ENCODE results near the gene RAB37. TPM values are rescaled to one million over a fixed set of nuclear protein-coding genes. Genes with fewer than 3 reads are reported as not detected.

RAB37 gene
- polyA plus RNA-seq, 1 of the 3 experiments (the other 2 are of a cell fraction): 0.25 TPM

DNA sequence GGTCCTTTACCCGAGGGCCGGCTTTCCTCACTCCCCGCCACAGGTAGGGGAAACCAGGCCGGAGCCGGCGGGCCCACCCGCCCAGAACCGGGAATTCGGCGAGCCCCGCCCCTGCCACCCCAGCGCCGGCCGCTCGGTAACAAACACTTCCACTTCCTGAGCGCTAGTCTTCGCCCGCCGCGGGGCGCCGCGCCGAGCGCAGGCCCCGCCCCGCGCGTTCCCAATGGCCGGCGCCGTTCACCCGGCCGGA lies 11.1 kb downstream of the RAB37 start:
- peak overlapping the region; percentile 99 for H3K4me2 ChIP-seq
- no peaks in the 10 kb centered on the region for H4K20me1 ChIP-seq (ENCODE audit: insufficient read depth)
- peaks cover 0 to 29% of the 10 kb centered on the region in 2 experiments; a peak in 1 of 4 replicates for H3K4me1 ChIP-seq (ENCODE audit: control insufficient read depth in 1 of 2, insufficient read depth in 2 of 2, low read depth in 1 of 2, low read length in 1 of 2)
- ChIA-PET POLR2A (interaction anchor here (0.6 to 2.4 kb wide), 2 partner anchors 28 to 82 kb away, joined by 3 to 6 read pairs; partner anchors contain the start of gene NAT9), CTCF (interaction anchor here (1.1 to 21.6 kb wide), 7 partner anchors 12 to 115 kb away, joined by 3 to 1361 read pairs (median 53); partner anchors contain the start of genes GRIN2C, NAT9 and RAB37)
- H3K79me2 ChIP-seq (ENCODE audit: insufficient read depth): peaks cover 16% of the 10 kb centered on the region
- H3K9me3 ChIP-seq: no peaks in the 10 kb centered on the region
- H3K27me3 ChIP-seq (ENCODE audit: insufficient read depth): no peaks in the 10 kb centered on the region
- H3K27ac ChIP-seq (ENCODE audit: low read depth in 2 of 2, low read length in 1 of 2): peak overlapping the region in 1 of 2 experiments; percentile 18; a peak in 1 of 4 replicates
- H3F3A ChIP-seq (replicated peaks; ENCODE audit: insufficient read depth): peaks cover 14% of the 10 kb centered on the region
- H2AFZ ChIP-seq (ENCODE audit: low read depth): peak overlapping the region; percentile 89
- TF ChIP-seq EP300 (IDR thresholded peaks at IDR 0.05; ENCODE audit: borderline replicate concordance in 1 of 2, low read depth in 1 of 2, low read length in 1 of 2) (0 out of 4 replicates have a peak, but pooled peaks of 1 of the 2 experiments have one; percentile 11), NFIC (IDR thresholded peaks at IDR 0.05; ENCODE audit: borderline replicate concordance) (no peak), FOXJ3 (CRISPR knock-in tag; IDR thresholded peaks at IDR 0.05) (no peak), JUND (IDR thresholded peaks at IDR 0.05) (no peak), CHD2 (IDR thresholded peaks at IDR 0.05; ENCODE audit: low read length, partially characterized antibody) (no peak), RAD21 (IDR thresholded peaks at IDR 0.05; ENCODE audit: low read length) (no peak), RFX5 (IDR thresholded peaks at IDR 0.05; ENCODE audit: low read length) (peak; percentile 62), NRF1 (IDR thresholded peaks at IDR 0.05; ENCODE audit: low read depth, low read length) (peak; percentile 62)
- TF ChIP-seq, protein P1, sequence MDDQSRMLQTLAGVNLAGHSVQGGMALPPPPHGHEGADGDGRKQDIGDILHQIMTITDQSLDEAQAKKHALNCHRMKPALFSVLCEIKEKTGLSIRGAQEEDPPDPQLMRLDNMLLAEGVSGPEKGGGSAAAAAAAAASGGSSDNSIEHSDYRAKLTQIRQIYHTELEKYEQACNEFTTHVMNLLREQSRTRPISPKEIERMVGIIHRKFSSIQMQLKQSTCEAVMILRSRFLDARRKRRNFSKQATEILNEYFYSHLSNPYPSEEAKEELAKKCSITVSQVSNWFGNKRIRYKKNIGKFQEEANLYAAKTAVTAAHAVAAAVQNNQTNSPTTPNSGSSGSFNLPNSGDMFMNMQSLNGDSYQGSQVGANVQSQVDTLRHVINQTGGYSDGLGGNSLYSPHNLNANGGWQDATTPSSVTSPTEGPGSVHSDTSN (IDR thresholded peaks at IDR 0.05): no peak
- DNase-seq: no peak
- peak overlapping the region; percentile 90 to 97 for H3K4me3 ChIP-seq (ENCODE audit: low read depth in 2 of 2, low read length in 1 of 2)
- under 1% methylated on average over 34 of the region's 34 CpGs for WGBS (ENCODE audit: low lambda C conversion rate)
- H3K9me2 ChIP-seq: no peaks in the 10 kb centered on the region
- H3K9ac ChIP-seq: peak overlapping the region; percentile 31; the same call in 1 of the 2 replicates
- no peaks in the 10 kb centered on the region for H3K36me3 ChIP-seq (replicated peaks in 1 of 2; ENCODE audit: control insufficient read depth in 1 of 2, insufficient read depth in 2 of 2, low read length in 1 of 2)

DNA sequence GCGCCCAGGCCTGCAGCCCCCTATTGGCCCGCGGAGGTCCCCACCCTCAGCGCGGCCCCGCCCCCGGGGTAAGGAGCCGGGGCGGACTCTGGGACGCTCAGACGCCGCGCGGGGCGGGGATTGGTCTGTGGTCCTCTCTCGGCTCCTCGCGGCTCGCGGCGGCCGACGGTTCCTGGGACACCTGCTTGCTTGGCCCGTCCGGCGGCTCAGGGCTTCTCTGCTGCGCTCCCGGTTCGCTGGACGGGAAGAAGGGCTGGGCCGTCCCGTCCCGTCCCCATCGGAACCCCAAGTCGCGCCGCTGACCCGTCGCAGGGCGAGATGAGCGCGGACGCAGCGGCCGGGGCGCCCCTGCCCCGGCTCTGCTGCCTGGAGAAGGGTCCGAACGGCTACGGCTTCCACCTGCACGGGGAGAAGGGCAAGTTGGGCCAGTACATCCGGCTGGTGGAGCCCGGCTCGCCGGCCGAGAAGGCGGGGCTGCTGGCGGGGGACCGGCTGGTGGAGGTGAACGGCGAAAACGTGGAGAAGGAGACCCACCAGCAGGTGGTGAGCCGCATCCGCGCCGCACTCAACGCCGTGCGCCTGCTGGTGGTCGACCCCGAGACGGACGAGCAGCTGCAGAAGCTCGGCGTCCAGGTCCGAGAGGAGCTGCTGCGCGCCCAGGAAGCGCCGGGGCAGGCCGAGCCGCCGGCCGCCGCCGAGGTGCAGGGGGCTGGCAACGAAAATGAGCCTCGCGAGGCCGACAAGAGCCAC lies 11.6 kb downstream of the RAB37 start, which contains the start of gene NHERF1:
Gene NHERF1 (plus strand): TSS at position 100 of the 750 bp plus-strand sequence. CDS start 219 bp downstream, at position 319.
- Histone ChIP-seq H3K4me2 (peak within 1 kb of the TSS; percentile 99), H3K9me2 (no peaks in the 10 kb centered on the region), H3K27ac (ENCODE audit: low read depth in 2 of 2, low read length in 1 of 2) (peak within 1 kb of the TSS in 1 of 2 experiments; percentile 77; a peak in 2 of 4 replicates), H2AFZ (ENCODE audit: low read depth) (peak within 1 kb of the TSS; percentile 94), H4K20me1 (ENCODE audit: insufficient read depth) (no peaks in the 10 kb centered on the region), H3K9me3 (no peaks in the 10 kb centered on the region), H3K4me3 (ENCODE audit: low read depth in 2 of 2, low read length in 1 of 2) (peak within 1 kb of the TSS; percentile 90 to 97), H3K27me3 (ENCODE audit: insufficient read depth) (no peaks in the 10 kb centered on the region), H3K9ac (peak within 1 kb of the TSS; percentile 73), H3K36me3 (replicated peaks in 1 of 2; ENCODE audit: control insufficient read depth in 1 of 2, insufficient read depth in 2 of 2, low read length in 1 of 2) (no peaks in the 10 kb centered on the region), H3F3A (replicated peaks; ENCODE audit: insufficient read depth) (peaks cover 14% of the 10 kb centered on the region), H3K4me1 (ENCODE audit: control insufficient read depth in 1 of 2, insufficient read depth in 2 of 2, low read depth in 1 of 2, low read length in 1 of 2) (peaks cover 0 to 29% of the 10 kb centered on the region in 2 experiments; a peak in 1 of 4 replicates), H3K79me2 (ENCODE audit: insufficient read depth) (peaks cover 16% of the 10 kb centered on the region)
- ChIA-PET CTCF (interaction anchor here (0.6 to 21.6 kb wide), 11 partner anchors 12 to 172 kb away, joined by 3 to 1361 read pairs (median 4); partner anchors contain the start of genes GRIN2C, NAT9 and RAB37), POLR2A (interaction anchor here (1.0 to 2.4 kb wide), 8 partner anchors 9 to 125 kb away, joined by 3 to 19 read pairs (median 5); partner anchors contain the start of gene NAT9)
- under 1% methylated on average over 28 of the region's 90 CpGs for WGBS (ENCODE audit: low lambda C conversion rate)
- DNase-seq: peak; percentile 100
- TF ChIP-seq, protein P2, sequence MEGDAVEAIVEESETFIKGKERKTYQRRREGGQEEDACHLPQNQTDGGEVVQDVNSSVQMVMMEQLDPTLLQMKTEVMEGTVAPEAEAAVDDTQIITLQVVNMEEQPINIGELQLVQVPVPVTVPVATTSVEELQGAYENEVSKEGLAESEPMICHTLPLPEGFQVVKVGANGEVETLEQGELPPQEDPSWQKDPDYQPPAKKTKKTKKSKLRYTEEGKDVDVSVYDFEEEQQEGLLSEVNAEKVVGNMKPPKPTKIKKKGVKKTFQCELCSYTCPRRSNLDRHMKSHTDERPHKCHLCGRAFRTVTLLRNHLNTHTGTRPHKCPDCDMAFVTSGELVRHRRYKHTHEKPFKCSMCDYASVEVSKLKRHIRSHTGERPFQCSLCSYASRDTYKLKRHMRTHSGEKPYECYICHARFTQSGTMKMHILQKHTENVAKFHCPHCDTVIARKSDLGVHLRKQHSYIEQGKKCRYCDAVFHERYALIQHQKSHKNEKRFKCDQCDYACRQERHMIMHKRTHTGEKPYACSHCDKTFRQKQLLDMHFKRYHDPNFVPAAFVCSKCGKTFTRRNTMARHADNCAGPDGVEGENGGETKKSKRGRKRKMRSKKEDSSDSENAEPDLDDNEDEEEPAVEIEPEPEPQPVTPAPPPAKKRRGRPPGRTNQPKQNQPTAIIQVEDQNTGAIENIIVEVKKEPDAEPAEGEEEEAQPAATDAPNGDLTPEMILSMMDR (IDR thresholded peaks at IDR 0.05): peak; percentile 36
- peak; percentile 9; the same call in 1 of the 2 replicates for TF ChIP-seq MXI1 (IDR thresholded peaks at IDR 0.05; ENCODE audit: low read depth, low read length)
- TF ChIP-seq YY1 (IDR thresholded peaks at IDR 0.05; ENCODE audit: low read depth): peak; percentile 8; the same call in 1 of the 2 replicates
- no peak for TF ChIP-seq FOXJ3 (CRISPR knock-in tag; IDR thresholded peaks at IDR 0.05)
- TF ChIP-seq POLR2AphosphoS5 (IDR thresholded peaks at IDR 0.05; ENCODE audit: low read depth, low read length): peak; percentile 97
- TF ChIP-seq MEF2A (IDR thresholded peaks at IDR 0.05; ENCODE audit: borderline replicate concordance, low read depth): no peak
- TF ChIP-seq, protein P3, sequence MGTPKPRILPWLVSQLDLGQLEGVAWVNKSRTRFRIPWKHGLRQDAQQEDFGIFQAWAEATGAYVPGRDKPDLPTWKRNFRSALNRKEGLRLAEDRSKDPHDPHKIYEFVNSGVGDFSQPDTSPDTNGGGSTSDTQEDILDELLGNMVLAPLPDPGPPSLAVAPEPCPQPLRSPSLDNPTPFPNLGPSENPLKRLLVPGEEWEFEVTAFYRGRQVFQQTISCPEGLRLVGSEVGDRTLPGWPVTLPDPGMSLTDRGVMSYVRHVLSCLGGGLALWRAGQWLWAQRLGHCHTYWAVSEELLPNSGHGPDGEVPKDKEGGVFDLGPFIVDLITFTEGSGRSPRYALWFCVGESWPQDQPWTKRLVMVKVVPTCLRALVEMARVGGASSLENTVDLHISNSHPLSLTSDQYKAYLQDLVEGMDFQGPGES (IDR thresholded peaks at IDR 0.05; ENCODE audit: low read depth, low read length): peak; percentile 33; the same call in 1 of the 2 replicates
- TF ChIP-seq, protein P4, sequence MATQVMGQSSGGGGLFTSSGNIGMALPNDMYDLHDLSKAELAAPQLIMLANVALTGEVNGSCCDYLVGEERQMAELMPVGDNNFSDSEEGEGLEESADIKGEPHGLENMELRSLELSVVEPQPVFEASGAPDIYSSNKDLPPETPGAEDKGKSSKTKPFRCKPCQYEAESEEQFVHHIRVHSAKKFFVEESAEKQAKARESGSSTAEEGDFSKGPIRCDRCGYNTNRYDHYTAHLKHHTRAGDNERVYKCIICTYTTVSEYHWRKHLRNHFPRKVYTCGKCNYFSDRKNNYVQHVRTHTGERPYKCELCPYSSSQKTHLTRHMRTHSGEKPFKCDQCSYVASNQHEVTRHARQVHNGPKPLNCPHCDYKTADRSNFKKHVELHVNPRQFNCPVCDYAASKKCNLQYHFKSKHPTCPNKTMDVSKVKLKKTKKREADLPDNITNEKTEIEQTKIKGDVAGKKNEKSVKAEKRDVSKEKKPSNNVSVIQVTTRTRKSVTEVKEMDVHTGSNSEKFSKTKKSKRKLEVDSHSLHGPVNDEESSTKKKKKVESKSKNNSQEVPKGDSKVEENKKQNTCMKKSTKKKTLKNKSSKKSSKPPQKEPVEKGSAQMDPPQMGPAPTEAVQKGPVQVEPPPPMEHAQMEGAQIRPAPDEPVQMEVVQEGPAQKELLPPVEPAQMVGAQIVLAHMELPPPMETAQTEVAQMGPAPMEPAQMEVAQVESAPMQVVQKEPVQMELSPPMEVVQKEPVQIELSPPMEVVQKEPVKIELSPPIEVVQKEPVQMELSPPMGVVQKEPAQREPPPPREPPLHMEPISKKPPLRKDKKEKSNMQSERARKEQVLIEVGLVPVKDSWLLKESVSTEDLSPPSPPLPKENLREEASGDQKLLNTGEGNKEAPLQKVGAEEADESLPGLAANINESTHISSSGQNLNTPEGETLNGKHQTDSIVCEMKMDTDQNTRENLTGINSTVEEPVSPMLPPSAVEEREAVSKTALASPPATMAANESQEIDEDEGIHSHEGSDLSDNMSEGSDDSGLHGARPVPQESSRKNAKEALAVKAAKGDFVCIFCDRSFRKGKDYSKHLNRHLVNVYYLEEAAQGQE (IDR thresholded peaks at IDR 0.05; ENCODE audit: low read depth, low read length): peak; percentile 53; the same call in 1 of the 2 replicates
- TF ChIP-seq EP300 (IDR thresholded peaks at IDR 0.05; ENCODE audit: borderline replicate concordance in 1 of 2, low read depth in 1 of 2, low read length in 1 of 2): peak in 1 of 2 experiments; percentile 30; a peak in 1 of 4 replicates
- peak; percentile 99 for TF ChIP-seq TAF1 (IDR thresholded peaks at IDR 0.05; ENCODE audit: borderline replicate concordance, low read depth, low read length)
- TF ChIP-seq TCF12 (IDR thresholded peaks at IDR 0.05): 0 out of 2 replicates have a peak, but pooled peaks have one; percentile 3

All from SK-N-SH (cell line).